Measurements from ENCODE around the gene MCTP1.

DNA sequence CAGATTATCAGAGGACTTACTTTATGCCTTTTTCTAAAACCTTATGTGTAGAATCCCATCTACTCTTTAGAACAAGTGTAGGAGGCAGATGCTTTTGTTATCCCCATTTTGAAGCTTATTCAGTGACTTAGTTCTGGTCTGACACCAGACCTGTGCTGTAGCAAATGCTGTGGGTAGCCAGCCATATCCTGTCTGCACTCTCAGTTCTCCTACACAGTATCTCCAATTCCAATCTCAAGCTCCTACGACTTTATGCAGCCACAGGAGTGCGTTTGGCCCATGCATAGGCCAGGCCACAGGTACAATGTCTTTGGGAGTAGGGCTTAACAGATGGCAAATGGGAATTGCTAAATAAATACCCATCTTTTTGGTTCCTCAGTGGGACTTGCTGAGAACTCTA is 292.6 kb downstream of the MCTP1 start:
- TF ChIP-seq POLR2AphosphoS5 (IDR thresholded peaks at IDR 0.05; ENCODE audit: borderline replicate concordance, low read depth, low read length): no peak
- no peak for TF ChIP-seq EZH2 (IDR thresholded peaks at IDR 0.05)
- no peak for TF ChIP-seq FOXP2 (optimal IDR thresholded peaks at IDR 0.05; ENCODE audit: control extremely low read depth, extremely low read length, insufficient read depth)
